Muscle layer of colon (tissue), 2 donors: ENCODE results near the gene POSTN.

Experiments
- H3K27ac ChIP-seq: one replicate; pipeline ENCODE4 v1.7.0; 2013; ENCODE audit warnings: low read depth, mild to moderate bottlenecking, low read length, moderate library complexity
- H3K27me3 ChIP-seq, 2 donors: one replicate each; pipeline ENCODE4 v1.7.0; 2013; ENCODE audit warnings: low read length in 2 of 2, mild to moderate bottlenecking in 2 of 2; ENCODE audit not compliant: insufficient read depth in 2 of 2, control insufficient read depth in 1 of 2
- H3K36me3 ChIP-seq: one replicate; pipeline ENCODE4 v1.7.0; 2013; ENCODE audit warnings: mild to moderate bottlenecking, low read length; ENCODE audit not compliant: insufficient read depth
- H3K4me1 ChIP-seq: one replicate; pipeline ENCODE4 v1.7.0; 2013; ENCODE audit warnings: mild to moderate bottlenecking, low read length; ENCODE audit not compliant: insufficient read depth
- H3K4me3 ChIP-seq, 2 donors: one replicate each; pipeline ENCODE4 v1.7.0; 2013; ENCODE audit warnings: low read length in 2 of 2, low read depth in 1 of 2, mild to moderate bottlenecking in 1 of 2, moderate library complexity in 1 of 2
- H3K9ac ChIP-seq: one replicate; pipeline ENCODE4 v1.7.0; 2013; ENCODE audit warnings: low read length
- H3K9me3 ChIP-seq: one replicate; pipeline ENCODE4 v1.7.0; 2013; ENCODE audit warnings: mild to moderate bottlenecking, low read length
- donor health status: abdominal sarcoma.
- donor health status: Adenocarcinoma of cecum.

Gene POSTN

DNA sequence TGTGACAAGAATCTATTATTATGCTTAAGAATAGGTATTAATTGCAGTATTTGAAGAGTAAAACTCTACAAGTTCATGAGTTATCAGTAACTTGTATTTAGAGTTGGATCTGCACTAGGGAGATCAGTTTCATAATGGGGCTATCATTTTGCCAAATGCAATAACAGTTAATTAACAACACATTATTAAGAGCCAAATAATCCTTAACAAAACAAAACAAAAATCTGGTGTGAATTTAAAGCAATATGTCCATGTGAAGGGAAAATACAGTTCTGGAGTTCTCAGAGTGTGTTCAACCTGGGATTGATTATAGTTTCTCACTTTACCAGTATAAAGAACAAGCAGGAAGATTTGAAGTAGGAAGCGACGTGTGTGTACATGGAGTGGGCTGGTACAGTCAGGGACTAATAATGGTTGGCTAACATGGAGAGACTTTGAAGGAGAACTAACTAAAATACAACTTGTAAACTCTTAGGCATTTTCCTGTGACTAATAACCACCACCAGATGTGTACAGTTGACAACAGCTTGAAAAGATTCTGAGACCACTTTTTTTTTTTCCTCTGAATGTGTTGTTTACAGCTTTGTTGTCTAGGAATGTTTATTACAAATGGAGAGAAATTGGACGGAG lies 58.5 kb downstream of the POSTN start:
- H3K4me1 ChIP-seq: no peaks in the 10 kb centered on the region
- H3K36me3 ChIP-seq: no peaks in the 10 kb centered on the region
- no peak overlapping the region for H3K9ac ChIP-seq
- no peak overlapping the region for H3K4me3 ChIP-seq
- H3K9me3 ChIP-seq: no peaks in the 10 kb centered on the region
- no peak overlapping the region for H3K27ac ChIP-seq
- no peaks in the 10 kb centered on the region for H3K27me3 ChIP-seq

DNA sequence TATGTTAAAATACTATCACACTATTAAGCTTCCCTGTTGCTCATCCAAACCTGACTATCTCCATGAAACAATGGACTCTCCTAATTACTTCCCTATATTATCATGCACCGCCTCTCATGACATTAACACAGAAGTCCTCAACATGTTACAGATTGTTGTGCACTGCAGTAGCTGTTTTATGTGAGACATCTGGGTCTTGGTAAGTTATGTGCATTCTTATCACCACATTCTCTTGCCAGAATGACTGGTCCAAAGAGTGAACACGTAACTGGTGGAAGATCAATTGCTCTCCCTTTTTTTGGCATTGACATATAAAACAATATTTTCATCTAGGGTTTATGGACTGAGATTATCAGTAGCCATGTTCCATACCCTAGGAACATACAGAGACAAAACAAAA lies 59.4 kb downstream of the POSTN start:
- Histone ChIP-seq H3K9ac (no peak overlapping the region), H3K36me3 (no peaks in the 10 kb centered on the region), H3K4me3 (no peak overlapping the region), H3K4me1 (no peaks in the 10 kb centered on the region), H3K27ac (no peak overlapping the region), H3K9me3 (no peaks in the 10 kb centered on the region), H3K27me3 (no peaks in the 10 kb centered on the region)

DNA sequence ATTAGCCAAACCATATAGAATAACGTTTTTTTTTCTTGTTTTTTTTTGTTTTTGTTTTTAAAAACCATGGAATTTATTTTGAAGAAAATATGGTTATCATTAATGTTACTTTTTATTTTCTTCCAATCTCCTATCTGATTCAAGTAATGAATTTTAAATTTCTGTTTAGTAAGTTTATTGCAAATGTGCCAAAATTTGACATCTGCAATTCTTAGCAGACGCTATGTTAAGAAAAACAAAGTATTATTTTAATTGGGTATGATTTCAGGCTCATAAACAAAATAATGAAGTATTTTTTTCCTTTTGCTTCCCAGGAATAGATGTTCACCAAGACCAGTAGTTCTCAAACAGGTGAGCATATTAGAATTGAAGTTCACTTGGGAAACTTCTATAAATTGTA lies 63.1 kb downstream of the POSTN start:
- no peak overlapping the region for H3K9ac ChIP-seq
- H3K27ac ChIP-seq: no peak overlapping the region
- H3K27me3 ChIP-seq: no peaks in the 10 kb centered on the region
- no peak overlapping the region for H3K4me3 ChIP-seq
- peaks cover 4% of the 10 kb centered on the region for H3K9me3 ChIP-seq
- no peaks in the 10 kb centered on the region for H3K4me1 ChIP-seq
- no peaks in the 10 kb centered on the region for H3K36me3 ChIP-seq

DNA sequence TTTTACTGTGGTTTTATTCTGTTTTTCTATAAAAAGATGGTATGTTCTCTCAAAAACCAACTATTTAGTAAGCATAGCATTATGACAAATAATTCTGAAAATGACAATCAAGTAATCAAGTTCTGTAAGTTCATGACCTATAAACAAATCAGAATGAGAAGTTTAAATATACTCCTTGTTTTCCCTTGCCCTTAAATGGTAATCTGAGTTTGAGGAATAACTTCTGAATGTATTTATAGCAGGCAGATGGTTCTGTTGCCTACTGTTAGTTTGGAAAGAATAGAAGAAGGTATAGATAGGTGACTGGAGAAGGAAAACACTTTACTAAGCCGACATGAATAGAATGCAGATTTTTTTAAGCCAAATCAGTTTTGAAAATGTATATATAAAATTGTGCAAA lies 63.9 kb downstream of the POSTN start:
- Histone ChIP-seq H3K4me3 (no peak overlapping the region), H3K27me3 (no peaks in the 10 kb centered on the region), H3K36me3 (no peaks in the 10 kb centered on the region), H3K9ac (no peak overlapping the region), H3K4me1 (no peaks in the 10 kb centered on the region), H3K27ac (no peak overlapping the region), H3K9me3 (peaks cover 4% of the 10 kb centered on the region)

DNA sequence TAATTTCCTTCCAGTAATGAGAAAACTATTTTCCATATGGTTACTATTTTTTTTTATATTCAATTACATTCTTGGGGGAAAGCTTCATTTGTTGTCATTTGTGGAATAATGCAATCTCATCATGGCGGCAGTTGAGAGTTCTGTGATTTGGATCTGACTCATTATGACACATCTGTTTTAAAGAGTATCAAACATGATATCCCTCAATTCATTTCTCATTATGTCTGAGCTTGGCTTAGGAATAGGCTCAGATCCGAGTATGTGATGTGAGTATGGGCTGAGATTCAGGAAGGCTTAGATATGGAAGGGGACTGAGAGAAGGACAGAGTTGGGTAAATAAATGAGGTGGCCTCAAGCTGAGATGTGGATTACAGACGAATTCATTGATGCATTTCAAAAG lies 64.4 kb downstream of the POSTN start:
- no peaks in the 10 kb centered on the region for H3K36me3 ChIP-seq
- H3K27ac ChIP-seq: no peak overlapping the region
- peaks cover 4% of the 10 kb centered on the region for H3K9me3 ChIP-seq
- H3K4me3 ChIP-seq: no peak overlapping the region
- no peaks in the 10 kb centered on the region for H3K4me1 ChIP-seq
- H3K9ac ChIP-seq: no peak overlapping the region
- H3K27me3 ChIP-seq: no peaks in the 10 kb centered on the region

DNA sequence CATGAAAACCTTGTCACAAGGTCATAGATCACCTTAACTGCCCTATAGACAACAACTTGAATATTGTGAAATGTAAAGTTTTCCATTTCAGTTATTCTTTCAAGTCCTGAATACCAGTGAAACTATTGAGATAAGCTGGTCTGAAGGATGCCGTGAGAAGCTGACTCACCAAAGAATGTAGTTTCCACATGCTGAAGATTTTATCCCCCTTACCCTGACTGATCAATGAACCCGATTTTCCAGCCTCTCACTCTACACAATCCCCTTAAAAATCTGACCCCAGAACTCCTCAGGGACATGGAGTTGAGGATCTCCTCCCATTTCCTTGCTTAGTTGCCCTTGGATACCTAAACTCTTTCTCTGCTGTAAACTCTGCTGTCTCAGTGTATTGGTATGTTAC lies 67.5 kb downstream of the POSTN start:
- Histone ChIP-seq H3K4me1 (no peaks in the 10 kb centered on the region), H3K36me3 (no peaks in the 10 kb centered on the region), H3K4me3 (no peak overlapping the region), H3K9me3 (peaks cover 4% of the 10 kb centered on the region), H3K27ac (no peak overlapping the region), H3K9ac (no peak overlapping the region), H3K27me3 (no peaks in the 10 kb centered on the region)

DNA sequence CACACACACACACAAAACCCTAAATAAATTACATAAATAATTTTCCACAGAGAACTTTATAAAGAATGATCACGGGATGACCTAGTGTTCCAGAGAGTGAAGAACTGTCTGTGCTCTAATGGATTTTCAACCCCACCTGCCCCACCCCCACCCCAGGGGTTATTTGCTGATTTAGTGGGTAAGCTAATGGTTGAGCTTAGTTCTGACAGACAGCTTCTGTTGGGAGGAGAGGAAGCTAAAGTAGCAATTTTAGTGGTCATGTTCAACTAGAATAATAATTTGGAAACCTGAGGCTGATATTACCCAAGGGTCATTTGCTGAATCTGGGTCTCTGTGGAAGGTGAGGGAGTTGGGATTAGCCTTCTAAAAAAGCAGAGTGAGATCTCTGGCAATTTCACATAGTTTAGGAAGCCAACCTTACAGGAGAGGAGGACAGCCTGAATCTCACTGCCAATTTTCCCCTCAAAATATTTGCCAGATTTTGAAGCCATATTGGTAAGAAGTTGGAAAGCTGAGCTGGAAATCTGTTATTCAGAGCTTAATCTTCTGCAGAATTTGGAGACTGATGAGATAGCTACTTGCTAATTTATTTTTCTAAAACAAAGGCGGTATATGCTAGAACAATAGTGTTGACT lies 68.7 kb downstream of the POSTN start:
- H3K9me3 ChIP-seq: peaks cover 4% of the 10 kb centered on the region
- no peak overlapping the region for H3K4me3 ChIP-seq
- no peak overlapping the region for H3K27ac ChIP-seq
- no peaks in the 10 kb centered on the region for H3K4me1 ChIP-seq
- no peaks in the 10 kb centered on the region for H3K27me3 ChIP-seq
- H3K9ac ChIP-seq: no peak overlapping the region
- H3K36me3 ChIP-seq: no peaks in the 10 kb centered on the region

DNA sequence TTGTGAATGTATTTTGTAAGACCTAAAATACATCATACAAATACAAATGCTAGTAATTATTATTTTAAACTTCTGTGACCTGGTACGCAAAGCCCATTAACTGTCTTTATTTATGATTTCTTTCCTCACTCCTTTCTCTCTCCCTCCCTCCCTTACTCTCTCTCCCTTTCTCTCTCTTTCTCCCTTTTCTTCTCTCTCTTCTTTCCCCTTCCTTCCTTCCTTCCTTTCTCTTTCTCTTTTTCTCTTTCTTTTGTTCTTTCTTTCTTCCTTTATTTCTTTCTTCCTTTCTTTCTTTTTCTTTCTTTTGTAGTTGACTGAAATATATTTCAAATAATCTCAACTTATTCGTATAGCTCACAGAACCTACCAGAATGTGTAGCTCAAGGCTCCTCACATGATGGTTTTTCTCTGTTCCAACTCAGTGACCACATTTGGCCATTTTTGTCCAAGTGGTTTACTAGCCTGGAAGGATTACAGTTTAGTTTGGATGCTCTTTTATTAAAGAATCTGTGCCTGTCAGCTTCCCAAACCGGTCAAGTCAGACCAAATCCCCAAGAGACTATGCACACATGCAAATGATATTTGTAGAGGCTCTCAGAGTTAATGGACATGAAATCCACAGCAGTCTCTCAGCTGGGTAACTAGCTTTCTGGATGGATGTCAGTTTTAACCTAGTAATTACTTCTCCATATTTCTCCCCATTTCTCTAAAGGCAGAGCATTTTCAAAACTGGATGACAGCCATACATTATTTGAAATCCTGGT lies 71.7 kb downstream of the POSTN start:
- Histone ChIP-seq H3K27me3 (no peaks in the 10 kb centered on the region), H3K4me3 (no peak overlapping the region), H3K9me3 (peaks cover 4% of the 10 kb centered on the region), H3K4me1 (no peaks in the 10 kb centered on the region), H3K9ac (no peak overlapping the region), H3K36me3 (no peaks in the 10 kb centered on the region), H3K27ac (no peak overlapping the region)

DNA sequence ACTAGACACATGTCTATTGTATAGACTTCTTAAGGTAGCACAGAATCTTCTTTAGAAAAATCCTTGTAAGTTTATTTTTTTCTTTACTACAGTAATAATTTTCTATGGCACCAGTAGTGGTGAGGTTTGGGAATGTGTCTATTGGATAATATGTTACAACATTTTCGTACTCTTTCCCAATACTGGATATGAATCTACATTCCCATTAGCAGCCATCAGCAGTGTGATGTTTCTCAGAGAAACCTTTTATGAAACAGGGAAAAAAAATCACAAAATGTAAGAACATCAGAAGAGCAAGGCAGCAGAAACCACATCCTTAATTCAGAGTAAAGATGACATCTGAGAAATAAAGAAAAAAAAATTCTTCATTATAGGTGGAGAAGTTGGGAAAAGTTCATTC lies 83.3 kb downstream of the POSTN start:
- no peaks in the 10 kb centered on the region for H3K36me3 ChIP-seq
- H3K27ac ChIP-seq: no peak overlapping the region
- H3K27me3 ChIP-seq: no peaks in the 10 kb centered on the region
- H3K4me3 ChIP-seq: no peak overlapping the region
- H3K9ac ChIP-seq: no peak overlapping the region
- H3K4me1 ChIP-seq: no peaks in the 10 kb centered on the region
- no peaks in the 10 kb centered on the region for H3K9me3 ChIP-seq
